HG03354 (cell line): Measurements from ENCODE around the gene C12orf57.

Experiments used
- ATAC-seq: cut with Tn5 transposase; IDR thresholded peaks from one replicate; pipeline ENCODE4 v1.9.1; 2021; ENCODE audit warnings: mild to moderate bottlenecking; ENCODE audit not compliant: unreplicated experiment, poor library complexity, severe bottlenecking

C12orf57 gene

GRCh38 chr12:6935371-6936193, 8.2 kb upstream of the C12orf57 start:
- ATAC-seq = no peak

DNA sequence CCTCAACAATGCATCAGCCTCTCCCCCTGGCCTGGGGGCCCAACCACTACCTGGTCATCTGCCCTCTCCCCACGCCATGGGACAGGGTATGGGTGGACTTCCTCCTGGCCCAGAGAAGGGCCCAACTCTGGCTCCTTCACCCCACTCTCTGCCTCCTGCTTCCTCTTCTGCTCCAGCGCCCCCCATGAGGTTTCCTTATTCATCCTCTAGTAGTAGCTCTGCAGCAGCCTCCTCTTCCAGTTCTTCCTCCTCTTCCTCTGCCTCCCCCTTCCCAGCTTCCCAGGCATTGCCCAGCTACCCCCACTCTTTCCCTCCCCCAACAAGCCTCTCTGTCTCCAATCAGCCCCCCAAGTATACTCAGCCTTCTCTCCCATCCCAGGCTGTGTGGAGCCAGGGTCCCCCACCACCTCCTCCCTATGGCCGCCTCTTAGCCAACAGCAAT, 7.6 kb upstream of the C12orf57 start:
- no peak for ATAC-seq

DNA sequence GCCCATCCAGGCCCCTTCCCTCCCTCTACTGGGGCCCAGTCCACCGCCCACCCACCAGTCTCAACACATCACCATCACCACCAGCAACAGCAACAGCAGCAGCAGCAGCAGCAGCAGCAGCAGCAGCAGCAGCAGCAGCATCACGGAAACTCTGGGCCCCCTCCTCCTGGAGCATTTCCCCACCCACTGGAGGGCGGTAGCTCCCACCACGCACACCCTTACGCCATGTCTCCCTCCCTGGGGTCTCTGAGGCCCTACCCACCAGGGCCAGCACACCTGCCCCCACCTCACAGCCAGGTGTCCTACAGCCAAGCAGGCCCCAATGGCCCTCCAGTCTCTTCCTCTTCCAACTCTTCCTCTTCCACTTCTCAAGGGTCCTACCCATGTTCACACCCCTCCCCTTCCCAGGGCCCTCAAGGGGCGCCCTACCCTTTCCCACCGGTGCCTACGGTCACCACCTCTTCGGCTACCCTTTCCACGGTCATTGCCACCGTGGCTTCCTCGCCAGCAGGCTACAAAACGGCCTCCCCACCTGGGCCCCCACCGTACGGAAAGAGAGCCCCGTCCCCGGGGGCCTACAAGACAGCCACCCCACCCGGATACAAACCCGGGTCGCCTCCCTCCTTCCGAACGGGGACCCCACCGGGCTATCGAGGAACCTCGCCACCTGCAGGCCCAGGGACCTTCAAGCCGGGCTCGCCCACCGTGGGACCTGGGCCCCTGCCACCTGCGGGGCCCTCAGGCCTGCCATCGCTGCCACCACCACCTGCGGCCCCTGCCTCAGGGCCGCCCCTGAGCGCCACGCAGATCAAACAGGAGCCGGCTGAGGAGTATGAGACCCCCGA, 7.0 kb upstream of the C12orf57 start:
- no peak for ATAC-seq

- peak; percentile 92 for ATAC-seq
Measured at GRCh38 chr12:6937481-6938352, 6.1 kb upstream of the C12orf57 start.

GRCh38 chr12:6938353-6939190, 5.2 kb upstream of the C12orf57 start:
- ATAC-seq = no peak

GRCh38 chr12:6939191-6939540, 4.7 kb upstream of the C12orf57 start:
- ATAC-seq = no peak

DNA sequence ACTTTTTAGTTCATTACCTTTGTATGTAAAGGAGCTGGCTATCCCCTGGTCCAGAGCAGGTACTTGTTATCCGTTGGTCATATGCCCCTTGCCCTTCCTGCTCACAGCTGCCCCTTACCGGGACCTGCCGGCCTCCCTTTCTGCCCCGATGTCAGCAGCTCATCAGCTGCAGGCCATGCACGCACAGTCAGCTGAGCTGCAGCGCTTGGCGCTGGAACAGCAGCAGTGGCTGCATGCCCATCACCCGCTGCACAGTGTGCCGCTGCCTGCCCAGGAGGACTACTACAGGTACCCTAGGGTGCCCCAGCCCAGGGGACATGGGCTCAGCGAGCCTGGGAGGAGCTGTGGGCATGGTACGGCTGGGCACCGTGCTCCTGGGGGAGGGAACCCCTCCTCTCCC, 2.6 kb upstream of the C12orf57 start:
- no peak for ATAC-seq

- no peak for ATAC-seq
Measured at GRCh38 chr12:6941782-6942181, 2.0 kb upstream of the C12orf57 start.

- no peak for ATAC-seq
Measured at GRCh38 chr12:6942331-6942665, 1.5 kb upstream of the C12orf57 start.

GRCh38 chr12:6943389-6943721, 467 bp upstream of the C12orf57 start:
- ATAC-seq = peak; percentile 43

- peak; percentile 48 for ATAC-seq
Measured at GRCh38 chr12:6944381-6945186, 762 bp downstream of the C12orf57 start.

DNA sequence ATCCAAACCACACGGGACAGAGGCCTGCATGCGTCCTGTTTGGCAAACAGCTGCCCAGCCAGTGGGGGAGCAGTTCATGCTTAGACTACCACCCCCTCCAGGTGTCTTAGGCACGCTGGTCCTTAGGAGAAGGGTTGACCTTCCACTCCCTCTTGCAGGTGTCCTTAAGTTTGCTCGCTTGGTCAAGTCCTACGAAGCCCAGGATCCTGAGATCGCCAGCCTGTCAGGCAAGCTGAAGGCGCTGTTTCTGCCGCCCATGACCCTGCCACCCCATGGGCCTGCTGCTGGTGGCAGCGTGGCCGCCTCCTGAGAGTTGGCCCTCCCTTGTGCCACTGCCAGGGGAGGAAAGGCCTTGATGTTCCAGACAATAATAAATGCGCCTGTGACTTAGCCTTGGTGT, 1.8 kb downstream of the C12orf57 start:
- no peak for ATAC-seq

GRCh38 chr12:6946033-6946919, 2.5 kb downstream of the C12orf57 start:
- ATAC-seq = peak; percentile 22

- no peak for ATAC-seq
Measured at GRCh38 chr12:6946920-6947374, 3.1 kb downstream of the C12orf57 start.

DNA sequence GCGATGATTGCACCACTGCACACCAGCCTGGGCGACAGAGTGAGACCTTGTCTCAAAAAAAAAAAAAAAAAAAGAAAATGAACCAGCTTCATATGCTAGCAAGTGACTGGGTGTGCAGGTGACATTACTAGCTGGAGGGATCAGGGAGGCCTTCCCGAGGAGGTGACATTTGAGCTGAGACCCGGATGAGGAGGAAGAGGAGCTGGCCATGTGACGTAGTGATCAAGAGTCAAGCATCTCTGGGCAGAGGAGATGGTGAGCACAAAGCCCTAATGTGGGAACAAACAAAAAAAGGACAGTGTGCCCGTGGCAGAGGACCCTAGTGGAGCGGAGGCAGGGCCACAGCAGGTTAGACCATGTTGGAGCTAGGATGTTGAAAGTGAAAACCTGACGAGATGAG, 3.8 kb downstream of the C12orf57 start:
- no peak for ATAC-seq

GRCh38 chr12:6948873-6949594, 5.2 kb downstream of the C12orf57 start:
- no peak for ATAC-seq

DNA sequence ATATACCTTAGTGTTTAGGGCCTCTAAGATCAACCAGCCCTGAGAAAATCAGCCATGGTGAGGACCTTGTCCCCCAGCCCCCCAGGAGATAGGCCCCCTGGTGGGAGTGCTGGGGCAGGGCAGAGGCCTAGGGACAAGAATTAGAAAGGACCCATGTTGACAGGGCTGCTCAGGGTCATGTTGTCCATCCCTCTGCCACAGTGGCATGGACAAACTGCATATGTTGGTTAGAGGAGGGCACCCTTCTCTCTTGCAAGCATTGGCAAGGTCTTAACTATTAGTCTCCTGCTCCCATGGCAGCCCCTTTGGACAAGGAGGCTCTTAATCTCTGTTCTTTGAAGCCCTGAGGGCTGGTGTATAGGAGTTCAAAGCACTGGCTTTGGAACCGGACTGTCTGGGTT, 6.6 kb downstream of the C12orf57 start:
- no peak for ATAC-seq
